HG03439 (cell line): ENCODE data around the gene EMD.

Experiments used
- ATAC-seq: cut with Tn5 transposase; IDR thresholded peaks from one replicate; pipeline ENCODE4 v1.9.1; 2021; ENCODE audit warnings: mild to moderate bottlenecking, moderate library complexity; ENCODE audit not compliant: unreplicated experiment

The EMD gene

DNA sequence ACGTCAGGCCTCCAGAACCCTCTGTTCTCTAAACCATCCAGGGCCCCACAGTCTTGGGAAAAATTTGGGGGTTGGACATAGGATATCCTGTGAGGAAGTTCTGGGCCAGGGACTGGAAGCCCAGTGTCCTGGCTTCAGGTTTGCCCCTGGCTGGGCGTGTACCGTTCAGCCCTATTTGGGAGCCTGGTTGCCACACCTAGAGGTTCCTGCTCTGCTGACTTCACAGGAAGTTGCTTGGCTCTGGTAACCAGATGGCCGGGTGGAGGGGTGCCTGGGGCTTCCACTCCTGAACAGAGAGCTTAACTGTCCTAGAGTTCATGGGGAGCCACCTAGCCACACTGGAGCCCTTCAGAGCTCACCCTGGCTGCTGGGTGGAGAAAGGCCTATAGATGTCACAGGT, 33.4 kb downstream of the EMD start:
- no peak for ATAC-seq

DNA sequence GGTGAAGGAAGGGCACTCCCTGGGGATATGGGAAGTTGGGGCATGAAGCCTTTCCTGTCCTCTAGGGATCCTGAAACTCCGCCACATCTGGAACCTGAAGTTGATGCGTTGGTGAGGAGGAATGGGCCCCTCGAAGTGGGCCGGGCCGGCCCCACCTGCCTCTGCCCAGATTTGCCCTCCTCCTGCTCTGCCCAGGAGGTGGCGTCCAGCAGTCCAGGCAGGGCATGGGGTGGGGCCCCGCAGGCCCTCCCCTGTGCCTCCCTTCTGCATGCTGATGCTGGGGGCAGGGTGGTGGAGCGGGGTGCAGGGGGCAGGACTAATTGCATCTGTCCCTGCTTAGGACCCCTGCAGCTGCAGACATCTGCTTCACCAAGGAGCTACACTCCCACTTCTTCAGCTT, 34.0 kb downstream of the EMD start:
- no peak for ATAC-seq

DNA sequence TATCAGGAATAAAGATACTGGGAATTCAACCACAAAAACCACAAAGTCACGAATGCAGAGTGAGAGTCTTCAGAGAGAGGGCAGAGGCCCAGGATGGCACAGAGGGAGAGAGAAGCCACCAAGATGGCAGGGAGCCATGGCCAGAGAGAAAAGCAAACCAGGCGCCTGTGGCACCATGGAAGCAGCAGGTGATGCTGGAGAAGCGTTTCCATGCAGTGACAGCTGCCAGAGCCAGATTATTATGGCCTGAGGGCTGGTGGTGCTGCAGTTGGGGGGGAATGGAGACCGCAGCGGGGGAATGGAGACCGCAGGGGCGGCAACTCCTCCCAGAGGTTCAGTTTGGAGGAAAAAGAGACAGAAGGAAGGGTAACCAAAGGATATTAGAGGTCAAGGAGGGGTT, 38.1 kb downstream of the EMD start:
- ATAC-seq, result no peak

DNA sequence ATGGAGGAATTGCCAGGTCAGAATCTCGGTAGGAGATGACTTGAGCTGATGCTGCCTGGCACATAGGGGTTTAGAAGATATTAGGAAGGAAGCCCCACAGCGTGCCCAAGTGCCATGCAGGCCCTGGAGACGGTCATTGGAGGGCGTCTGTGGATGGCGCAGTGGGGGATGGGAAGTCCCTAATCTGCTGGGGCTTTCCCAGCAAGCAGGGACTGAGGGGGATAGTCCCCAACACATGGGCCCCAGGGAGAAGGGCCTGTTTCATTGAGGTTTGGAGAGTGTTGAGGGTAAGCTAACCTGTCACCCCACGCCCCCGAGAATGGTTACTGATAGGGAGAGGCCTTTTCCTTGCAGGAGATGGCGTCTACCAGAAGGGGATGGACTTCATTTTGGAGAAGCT, 40.1 kb downstream of the EMD start:
- ATAC-seq, result no peak

DNA sequence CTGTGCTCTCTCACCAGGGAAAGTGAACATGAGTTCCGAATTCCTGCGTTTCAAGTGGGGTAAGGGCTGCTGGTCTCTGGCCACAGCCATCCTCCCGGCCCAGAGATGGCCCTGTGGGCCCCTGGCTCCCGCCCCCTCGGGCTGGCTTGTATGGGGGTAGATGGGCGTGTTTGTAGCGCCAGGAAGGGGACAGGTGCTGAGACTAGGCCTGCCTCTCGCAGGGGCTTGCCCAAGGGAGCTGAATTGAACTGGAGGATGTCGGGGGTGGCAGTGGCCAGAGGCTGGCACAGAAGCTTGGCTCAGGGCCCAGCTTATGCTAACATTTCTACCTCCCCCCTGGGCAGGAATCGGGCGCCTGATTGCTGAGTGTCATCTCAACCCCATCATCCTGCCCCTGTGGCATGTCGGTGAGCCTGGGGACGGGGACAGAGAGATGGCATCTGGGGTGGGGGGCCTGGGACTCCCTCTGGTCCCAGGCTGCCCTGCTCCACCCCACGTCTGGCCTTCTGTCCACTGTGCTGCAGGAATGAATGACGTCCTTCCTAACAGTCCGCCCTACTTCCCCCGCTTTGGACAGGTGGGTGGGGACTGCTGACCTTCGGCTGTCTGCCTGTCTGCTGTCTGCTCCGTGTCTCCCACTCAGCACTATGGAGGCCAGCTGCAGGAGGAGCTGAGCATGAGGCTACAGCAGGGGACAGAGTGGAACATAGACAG, 40.8 kb downstream of the EMD start:
- ATAC-seq, result no peak

DNA sequence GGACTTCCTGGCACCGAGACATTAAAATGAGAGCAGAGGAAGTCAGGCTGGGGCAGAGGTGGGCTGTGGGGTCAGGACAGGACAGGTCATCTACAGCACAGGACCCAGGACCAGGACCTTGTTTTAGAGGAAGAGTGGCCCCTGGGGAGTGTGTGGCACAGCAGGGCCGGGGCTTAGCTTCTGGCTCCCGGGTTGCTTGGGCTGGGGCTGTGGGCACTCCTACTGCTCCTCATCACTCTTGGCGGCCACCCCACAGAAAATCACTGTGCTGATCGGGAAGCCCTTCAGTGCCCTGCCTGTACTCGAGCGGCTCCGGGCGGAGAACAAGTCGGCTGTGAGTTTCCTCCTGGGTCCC, 41.3 kb downstream of the EMD start:
- ATAC-seq, result no peak

DNA sequence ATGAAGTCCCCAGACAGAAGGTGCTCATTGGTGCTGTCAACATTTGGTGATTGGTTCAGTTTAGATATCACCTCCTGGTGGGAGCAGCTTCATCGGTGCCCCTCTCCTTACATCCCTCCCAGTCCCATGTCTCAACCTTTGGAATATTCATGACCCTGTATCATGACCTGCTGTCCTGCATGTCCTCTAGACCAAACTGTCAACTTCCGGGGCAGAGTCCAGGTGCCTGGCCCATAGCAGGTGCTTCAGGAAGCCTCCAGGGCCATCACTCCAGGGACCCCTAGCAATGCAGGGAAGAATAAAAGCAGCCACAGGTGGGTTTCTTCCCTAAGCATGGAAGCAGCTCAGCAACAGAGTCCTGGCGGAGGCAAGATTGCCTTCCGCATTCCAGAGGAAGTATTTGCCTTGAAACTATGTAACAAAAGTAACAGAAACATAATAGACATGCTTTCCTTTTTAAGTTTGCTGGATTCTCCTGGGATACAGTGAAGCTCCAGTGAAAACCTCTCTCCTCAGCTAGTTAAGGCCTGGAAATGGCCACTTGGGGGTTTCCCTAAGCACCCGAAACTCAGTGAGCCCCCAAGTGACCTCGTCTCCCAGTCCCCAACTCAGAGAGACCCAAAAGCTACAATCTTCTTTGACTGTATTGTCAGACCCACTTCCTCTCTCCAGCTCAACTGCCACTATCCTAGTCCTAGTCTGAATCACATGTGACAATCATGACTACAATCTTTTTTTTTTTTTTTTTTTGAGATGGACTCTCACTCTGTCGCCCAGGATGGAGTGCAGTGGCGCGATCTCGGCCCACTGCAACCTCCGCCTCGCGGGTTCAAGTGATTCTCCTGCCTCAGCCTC, 48.0 kb downstream of the EMD start:
- ATAC-seq, result no peak

DNA sequence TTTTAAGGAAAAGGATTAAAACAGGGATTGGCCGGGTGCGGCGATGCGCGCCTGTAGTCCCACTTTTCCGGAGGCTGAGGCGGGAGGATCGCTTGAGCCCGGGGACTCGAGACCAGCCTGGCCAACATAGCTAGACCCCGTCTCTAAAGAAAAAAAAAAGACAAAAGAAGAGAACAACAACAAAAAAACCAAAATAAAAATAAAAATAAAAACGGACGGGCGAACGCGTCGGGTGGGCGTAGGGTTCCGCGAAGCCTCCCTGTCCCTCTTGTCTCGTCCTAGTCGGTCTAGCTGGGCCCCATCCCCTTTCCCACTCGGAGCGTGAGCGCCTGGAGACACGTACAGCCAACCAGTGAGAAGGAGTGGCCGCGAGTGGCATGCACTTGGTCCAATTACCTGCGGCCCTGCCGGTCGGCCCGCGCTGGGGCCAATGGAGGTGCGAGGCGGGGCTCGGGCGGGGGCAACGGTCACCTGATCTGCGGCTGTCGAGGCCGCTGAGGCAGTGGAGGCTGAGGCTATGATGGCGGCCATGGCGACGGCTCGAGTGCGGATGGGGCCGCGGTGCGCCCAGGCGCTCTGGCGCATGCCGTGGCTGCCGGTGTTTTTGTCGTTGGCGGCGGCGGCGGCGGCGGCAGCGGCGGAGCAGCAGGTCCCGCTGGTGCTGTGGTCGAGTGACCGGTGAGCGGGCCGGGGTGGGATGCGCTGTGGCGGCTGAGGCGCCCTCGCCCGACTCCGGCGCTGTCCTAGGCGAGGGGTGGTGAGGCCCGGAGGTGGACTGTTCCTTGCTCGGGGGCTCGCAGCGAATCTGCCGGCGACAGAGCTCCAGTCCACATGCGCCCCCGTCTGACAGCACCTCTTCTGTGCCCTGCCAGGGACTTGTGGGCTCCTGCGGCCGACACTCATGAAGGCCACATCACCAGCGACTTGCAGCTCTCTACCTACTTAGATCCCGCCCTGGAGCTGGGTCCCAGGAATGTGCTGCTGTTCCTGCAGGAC, 49.4 kb downstream of the EMD start, which contains the start of gene ATP6AP1:
Gene ATP6AP1 (plus strand): TSS at position 502 of the 996 bp plus-strand sequence. CDS start 16 bp downstream, at position 518.
- peak; percentile 93 for ATAC-seq

DNA sequence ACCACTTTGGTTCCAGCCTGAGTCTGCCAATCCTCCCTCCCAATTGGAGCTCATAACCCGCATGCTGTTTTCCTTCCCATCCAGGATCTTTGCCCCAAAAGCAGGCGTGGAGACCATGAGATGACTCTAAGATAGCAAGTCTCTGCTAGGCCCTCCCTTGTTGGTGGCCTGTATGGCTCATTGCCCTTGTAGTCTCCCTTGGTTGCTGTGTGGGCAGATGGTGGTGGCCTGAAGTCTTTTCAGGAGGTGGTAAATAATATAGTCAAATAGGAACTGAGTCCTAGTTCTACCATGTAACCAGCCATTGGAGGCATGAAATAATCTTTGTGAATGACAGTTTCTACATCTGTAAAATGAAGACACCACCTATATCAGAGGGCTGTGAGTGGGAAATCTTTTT, 50.6 kb downstream of the EMD start:
- no peak for ATAC-seq

DNA sequence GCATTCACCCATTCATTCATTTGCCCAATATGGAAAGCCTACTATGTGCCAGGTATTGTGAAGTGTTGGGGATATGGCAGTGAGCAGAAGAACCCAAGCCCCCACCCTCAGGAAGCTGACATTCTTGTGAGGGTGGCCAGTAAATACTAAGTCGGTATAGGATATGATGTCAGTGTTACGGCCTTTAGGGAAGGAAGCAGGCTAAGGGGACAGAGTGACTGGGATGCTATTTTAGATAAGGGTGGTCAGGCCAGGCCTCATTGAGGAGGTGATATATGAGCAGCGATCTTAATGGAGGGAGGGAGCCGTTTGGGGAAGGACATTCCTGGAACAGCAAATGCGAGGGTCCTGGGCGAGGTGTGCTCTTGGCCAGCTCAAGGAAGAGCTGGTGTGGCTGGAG, 51.4 kb downstream of the EMD start:
- ATAC-seq, result no peak

DNA sequence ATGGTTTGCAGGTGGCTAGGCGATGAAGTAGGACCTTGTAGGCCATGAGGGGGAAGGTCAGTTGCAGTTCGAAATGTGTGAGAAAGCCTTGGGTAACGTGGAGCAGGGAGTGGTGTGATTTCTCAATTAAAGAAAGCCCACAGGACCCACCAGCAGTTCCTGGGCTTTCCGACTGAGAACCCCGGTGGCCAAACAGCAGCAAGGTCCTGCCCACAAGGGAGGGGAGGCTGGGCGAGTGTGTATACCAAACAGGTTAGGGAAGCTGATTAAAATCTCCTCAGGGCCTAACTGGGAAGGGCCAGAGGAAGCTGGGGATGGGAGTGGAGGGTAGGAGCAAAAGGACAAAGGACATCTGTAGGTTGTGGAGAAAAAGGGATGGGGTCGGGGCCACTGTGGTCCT, 51.8 kb downstream of the EMD start:
- no peak for ATAC-seq
